ENCODE measurements around the gene ANKS1B.

Gene ANKS1B

DNA sequence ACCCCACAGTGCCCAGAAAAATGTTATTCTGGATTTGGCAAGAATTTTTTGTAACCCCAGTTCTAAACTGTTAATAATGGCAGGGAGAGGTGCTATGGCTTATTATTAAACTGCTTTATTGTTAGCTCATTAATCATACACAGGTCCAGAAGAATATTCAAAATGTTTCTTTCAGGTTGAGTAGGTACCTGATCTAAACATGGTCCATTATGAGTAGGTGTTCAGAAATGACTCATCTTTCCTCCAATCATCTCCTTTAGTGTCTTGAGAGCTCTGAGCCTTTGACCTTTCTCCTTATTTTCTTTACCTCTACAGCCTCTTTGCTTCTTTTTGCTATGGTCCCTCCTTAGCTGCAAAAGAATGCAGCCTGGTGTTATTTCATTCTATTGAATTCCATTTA lies 548.2 kb downstream of the ANKS1B start:
- DNase-seq = no peak

DNA sequence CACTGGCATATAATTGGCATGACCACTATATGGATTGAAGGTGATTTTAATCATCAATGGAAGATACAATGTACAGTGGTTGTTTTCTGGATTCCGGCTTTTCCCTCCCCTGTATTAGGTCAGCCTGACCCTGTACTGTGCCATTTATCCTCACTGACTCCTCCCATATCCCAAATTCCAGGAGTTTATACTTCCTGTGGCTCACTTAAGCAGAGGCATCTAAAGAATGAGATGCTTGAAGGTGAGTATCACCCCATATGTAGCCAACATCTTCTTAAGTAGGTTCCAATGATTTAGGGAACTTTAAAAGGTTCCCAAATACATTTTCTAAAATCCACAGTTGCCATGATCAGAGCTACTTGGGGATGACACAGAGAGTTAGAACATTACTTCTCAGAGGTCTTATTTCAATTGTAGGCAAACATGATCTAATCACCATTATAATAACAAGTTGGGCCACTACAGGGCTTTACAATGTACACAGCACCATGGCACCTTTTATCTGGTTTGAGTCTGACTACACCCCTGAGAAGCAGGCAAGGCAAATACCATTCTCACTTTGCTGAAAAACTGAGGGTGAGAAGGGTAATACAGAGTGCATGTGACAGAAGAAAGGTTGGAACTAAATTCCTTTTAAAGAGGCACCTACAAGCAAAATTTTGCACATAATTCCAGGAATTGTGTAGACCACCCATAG lies 549.5 kb downstream of the ANKS1B start:
- no peak for DNase-seq

DNA sequence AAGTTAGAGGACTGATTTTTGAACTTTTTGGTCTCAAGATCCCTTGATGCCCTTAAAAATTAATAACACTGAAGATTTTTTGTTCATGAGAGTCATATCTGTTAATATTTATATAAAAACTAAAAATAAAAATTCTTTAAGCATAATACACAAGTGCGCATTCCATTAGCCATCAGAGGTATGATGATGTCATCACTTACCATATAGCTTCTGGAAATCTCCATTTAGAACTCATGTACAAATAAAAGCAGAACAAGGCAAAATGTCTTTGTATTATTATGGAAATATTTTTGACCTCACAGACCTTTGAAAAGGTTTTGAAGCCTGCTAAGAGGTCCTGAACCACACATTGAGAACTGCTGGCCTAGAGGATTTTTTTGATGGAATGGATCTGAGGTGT lies 551.6 kb downstream of the ANKS1B start:
- no peak for DNase-seq

DNA sequence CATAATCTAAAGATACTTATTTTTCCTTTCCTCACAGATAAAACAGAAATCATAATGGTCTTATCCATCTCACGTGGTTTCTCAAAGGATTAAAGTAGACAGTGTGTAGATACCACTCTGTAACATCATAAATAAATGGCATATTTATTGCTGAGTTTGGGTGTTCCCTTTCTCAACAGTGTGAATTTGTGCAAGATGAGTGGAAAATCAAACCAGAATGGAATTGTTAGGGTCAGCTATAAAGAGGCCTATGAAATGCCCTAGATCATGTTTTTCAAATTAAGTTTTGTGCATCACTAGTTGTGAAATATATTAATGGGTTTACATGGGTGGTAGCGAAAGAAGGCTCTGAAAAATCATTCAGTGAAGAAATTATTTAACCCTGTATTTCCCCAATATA lies 553.5 kb downstream of the ANKS1B start:
- DNase-seq = no peak

DNA sequence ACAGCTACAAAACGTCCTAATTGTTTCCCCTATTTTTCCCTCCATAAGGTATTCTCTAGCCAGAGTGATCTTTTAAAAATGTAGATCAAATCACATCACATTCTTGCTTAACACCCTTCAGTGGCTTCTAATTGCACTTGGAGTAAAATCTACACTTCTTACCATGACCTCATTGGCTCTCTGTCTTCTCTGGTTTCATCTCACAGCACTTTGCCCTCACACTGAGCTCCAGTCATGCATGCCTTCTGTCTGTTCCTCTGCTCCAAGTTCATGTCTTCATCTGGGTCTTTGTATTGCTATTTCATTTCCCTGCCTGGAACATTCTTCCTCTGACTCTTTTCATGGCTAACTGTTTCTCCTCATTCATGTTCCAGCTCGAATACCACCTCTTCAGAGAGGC lies 557.6 kb downstream of the ANKS1B start:
- no peak for DNase-seq

DNA sequence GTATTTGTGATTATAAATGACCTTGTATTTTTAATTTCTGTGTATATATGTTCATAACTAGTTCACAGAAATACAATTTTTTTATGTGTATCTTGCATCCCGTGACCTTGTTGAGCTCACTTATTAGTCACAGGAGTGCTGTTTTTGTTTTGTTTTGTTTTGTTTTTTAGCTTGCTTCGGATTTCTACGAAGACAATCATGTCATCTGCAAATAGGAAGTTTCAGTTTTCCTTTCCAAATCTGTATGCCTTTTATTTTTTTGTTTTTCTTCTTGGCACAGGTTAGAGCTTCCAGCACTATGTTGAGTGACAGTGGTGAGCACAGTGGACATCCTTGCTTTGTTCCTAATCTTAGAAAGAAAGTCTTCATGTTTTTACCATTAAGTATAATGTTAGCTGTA lies 566.4 kb downstream of the ANKS1B start:
- no peak for DNase-seq

DNA sequence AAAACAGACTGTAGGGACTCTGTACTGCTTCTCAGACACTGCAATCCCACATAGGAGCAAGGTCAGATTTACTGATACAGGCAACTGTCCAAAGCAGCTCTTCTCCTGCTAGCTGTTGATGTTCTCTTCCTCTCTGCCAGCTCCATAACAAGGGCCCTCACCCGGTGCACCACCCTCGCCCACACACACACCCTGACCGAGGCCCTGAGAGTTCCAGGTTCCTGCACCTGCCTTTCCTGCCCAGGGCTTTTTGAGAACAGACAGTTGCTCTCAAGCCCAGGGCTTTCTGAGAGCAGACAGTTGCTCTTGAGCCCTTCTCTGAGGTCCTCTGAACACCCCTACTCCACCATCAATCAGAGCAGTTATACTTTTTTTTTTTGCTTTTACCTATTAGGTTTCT lies 571.0 kb downstream of the ANKS1B start:
- no peak for DNase-seq

DNA sequence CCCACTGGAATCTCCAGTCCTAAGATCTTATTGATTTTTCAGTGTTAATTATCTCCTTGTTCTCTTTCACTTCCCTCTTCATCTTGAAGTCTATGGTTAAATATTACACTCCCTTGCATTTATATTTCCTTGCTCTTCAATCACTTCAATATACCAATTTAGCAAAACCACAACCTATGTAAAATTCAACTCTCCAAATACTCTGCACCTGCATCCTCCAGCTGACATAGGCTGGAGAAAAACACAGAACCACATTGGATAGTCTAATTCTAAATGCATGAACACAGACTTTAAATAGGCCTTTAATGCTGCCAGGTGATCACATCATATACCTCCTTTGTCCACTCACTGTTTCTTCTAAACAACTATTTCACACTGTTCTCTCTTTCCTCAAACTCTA lies 591.0 kb downstream of the ANKS1B start:
- no peak for DNase-seq

DNA sequence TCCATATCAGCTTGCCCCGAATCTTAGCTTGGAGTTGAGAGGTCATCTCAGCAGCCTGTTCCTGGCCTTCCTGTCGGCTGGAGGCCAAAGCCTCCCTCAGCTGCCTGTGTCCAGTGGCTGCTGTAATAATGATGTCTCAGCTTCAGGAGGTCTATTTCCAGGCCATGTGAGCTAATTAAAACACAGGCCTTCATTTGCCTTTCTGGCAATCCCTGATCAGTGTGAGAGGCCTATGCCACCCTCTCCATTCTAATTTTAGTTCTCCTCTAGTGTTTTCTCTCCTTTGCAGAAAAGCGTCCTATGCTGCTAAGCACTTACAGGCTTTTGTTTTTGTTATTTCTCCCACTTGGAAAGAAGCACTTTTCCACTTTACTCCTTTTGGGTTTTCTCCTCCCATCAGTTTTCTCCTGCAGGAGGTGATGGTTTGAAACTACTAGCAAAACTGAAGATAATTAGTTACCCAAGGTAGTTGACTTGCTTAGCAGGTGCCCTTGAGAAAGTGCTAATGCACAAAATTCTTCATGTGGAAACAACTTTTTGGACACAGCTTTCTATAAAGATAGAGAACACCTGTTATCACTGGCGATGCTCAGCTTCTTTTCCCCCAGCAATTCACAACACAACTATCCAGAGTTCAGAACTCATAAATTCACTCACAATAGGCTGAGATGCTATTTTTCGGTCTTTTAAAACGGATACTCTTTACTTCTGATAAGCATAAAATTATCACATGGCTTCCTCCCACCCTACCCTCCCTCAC lies 592.5 kb downstream of the ANKS1B start:
- DNase-seq = no peak

DNA sequence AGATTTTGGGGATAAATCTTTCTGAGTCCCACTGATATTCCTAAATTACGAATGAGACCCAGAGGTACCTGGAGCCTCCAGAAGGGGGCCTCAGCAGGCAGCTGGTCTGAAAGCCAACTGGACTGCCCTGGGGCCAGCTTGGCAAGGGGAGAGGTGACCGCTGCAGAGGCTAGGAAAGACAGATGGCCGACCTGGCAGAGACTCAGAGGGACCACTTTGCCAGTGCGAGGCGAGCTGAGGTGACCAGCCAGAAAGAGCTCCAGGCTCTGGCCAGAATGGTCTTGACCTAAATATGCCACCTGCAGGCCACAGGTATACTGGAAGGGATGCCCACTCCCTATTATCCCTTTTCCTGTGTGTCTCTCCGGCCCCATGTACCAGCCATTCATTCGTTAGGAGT lies 594.0 kb downstream of the ANKS1B start:
- DNase-seq = no peak

DNA sequence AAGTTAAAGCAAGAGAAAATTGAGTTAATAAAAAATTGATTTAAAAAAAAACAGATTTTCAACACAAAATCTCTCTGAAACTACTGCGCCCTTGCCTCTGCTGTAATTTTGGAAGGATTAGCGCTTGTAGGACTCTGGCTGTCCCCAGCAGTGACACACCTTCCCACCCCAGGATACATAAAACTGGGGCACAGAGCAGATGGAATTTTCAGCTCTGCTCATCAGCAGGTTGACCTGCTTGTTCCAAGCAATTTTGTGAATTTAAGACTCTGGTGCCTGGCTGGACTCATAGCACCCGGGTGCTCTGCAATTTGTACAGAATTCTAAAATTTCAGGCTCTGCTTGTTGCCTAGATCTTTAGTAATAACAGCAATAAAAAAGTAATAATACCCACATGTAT lies 595.0 kb downstream of the ANKS1B start:
- DNase-seq = no peak

DNA sequence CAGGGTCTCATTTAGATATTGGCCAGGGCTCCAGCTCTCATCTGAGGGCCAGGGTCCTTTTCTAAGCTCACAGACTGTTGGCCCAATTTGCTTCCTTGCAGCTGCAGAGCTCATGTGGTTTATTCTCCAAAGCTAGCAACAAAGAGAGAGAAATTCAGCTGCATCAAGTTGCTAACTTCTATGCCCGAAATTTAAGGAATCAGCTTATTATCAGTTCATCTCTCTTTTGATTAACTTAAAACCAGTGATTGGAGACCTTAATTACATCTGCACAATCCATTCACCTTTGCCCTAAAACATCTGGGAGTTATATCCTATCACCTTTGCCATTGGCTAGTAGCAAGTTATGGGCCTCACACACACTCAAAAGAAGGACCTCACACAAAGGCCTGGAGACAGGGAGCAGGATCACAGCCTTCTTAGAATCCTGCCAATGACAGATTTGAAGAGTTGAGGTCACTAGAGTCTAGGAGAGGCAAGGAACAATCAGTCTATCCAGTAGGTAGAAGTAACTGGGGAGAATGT lies 596.0 kb downstream of the ANKS1B start:
- no peak for DNase-seq

DNA sequence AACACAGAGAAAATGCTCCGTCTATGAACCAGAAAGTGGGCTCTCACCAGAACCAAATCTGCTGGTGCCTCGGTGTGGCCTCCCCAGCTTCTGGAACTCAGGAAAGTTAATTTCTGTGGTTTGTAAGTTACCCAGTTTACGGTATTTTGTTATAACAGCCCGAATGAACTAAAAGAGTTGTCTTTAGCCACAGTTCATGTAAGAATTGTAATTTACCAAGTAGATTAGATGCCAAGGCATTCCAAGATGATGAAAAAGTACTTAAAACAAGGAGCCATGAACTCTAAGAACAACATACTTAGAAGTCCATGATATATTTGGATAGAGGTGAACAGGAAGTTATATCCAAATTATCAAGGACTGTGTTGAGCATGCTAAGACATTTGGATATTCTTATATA lies 597.1 kb downstream of the ANKS1B start:
- DNase-seq = no peak

DNA sequence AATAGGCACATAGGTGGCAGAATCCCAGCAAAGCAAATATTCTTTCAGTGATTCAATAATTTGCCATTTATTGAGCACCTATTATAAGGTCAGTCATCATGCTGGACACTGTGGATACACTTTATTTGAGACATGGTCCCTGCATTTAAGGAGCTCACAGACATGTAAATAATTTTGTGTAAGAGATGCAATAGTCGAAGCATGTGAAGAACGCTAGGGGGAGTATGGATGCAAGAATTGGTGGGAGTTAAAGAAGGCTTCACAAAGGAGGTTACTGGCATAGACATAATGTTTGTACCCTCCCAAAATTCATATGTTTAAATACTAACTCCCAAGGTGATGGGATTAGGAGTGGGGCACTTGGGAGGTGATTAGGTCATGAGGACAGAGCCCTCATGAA lies 597.8 kb downstream of the ANKS1B start:
- no peak for DNase-seq

DNA sequence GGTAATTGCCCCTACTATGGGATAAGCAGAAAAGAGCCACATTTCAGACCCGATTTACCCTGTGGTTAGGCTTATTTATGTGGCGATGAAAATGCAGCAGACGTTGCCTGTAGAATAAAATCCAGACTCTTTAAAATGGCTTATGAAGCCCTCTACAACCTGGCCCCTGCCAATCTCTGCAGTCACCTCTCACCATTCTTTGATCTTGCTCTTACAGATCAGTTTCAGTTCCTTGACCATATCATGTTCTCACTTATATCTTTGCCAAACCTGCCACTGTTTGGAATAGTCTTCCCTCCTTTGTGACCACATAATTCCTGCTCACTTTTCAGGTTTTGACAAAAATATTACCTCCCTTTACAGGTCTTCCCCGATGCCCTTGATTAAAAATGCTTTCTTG lies 601.5 kb downstream of the ANKS1B start:
- no peak for DNase-seq

DNA sequence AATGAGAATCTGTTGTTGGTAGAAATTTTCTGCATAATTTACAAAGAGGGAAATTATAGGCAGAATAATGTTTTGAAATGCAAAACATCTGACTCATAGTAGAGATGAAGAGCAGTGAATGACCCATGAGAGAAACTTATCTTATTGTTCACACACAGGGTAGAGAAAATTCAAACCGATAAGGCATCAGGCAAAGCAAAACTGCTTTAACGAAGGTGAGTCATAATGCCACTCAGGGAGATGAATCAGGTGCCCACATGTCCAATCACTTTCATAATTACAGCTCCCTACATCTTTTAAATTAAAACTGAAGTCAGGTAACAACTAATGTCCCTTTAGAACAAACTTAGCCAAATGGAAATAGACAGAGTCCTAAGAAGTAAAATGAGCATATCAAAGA lies 602.7 kb downstream of the ANKS1B start:
- DNase-seq = no peak

DNA sequence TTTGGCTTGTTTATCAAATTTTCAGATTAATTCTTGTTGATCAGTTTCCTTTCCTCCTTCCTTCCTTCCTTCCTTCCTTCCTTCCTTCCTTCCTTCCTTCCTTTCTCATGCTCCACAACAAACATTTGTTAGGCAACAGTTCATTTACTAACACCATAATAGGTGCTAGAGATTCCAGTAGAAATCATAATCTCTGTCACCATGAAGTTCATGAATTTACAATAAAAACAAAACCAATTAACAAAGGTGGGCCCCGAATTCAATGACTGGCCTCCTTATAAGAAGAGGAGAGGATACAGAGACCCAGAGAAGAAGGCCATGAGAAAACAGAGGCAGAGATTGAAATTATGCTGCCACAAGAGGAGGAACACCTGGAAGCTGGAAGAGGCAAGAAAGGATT lies 604.0 kb downstream of the ANKS1B start:
- no peak for DNase-seq

DNA sequence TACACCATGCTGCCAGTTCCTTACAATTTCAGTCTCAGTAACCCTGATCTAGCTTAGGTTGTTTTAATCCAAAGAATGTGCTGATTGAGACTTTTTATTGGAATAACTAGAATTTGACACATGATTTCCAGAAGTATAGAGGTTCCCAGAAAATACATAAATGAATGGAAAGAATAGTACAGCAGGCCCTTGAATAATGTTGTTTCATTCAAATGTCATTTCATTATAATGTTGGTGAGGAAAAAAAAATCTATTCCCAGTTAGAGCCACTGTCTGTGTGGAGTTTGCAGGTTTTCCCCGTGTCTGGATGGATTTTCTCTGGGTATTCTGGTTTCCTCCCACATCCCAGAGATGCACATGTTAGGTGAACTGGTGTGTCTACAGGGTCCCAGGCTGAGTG lies 610.7 kb downstream of the ANKS1B start:
- DNase-seq = no peak

DNA sequence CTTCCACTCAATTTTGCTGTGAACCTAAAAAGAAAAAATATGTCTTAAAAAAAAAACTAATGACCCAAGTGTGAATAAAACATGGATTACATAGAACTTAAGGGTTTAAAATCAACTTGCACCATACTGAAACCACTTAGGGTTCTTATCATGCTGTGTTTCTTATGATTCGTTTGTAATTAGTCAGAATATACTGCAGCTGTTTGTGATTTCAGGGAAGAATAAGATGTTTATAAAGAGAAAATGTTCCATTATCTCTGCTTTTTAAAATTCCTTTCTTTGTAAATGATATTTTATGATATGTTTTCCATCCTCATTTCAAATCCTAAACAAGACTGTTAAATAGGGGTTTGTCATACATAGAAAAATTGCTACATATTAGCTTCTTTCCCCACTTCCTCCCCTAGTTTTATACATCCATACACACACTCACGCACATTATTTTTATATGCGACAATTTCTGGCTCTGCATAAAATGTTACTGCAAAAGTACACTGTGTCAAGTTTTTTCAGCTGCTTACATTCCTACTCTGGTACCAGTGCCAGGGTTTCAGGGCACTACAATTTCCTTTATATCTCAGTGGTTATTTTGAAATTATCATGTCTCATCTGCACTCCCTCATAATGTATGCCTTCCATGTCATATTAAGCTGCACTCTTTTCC lies 612.3 kb downstream of the ANKS1B start:
- DNase-seq = no peak

DNA sequence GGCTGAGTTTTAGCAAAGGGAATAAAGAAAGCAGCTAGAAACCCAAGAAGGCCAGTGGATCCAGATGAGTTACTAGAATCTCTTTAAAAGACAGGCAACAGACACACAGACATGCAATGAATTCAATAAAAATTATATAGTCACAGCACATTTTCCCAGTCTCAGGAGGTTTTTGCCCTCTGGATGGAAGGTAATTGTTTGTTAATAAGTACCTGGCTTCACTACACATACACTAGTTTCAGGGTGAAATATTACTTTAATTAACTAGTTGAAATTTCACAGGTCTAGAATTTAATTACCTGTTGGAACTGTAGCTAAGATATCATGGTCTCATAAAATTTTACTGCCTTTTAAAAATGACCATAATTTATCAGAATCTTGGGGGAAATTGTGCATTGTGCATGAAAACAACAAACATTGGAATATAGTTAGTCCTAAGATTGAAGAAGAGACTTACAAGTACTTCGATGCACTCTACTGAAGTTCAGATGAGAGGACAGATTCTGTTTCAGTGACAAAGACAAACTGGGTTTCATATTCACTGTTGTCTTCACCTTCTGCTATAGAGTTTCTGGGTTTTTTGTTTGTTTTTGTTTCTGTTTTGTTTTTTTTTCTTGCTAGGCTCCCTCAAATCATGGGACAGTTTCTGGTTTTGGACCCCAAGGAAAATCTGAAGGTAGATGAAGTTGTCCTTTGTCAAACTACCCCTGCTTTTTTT lies 614.2 kb downstream of the ANKS1B start:
- DNase-seq = no peak

DNA sequence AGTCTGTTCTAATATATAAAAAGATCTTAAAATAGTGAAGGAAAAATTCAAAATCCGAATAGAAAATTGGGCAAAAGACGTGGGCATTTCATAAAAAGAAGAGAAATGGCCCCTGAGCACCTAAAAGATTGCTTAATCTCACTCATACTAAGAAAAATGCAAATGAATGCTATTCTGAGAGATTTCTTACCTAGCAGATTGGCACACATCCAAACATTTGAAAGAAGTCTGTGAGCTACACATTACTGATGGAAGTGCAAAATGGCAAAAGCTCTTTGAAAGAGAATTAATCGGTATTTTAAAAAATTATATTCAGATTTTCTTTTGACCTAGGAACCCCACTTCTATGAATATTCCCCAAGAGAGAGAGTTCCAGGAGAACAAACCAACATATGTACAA lies 617.6 kb downstream of the ANKS1B start:
- DNase-seq = no peak

DNA sequence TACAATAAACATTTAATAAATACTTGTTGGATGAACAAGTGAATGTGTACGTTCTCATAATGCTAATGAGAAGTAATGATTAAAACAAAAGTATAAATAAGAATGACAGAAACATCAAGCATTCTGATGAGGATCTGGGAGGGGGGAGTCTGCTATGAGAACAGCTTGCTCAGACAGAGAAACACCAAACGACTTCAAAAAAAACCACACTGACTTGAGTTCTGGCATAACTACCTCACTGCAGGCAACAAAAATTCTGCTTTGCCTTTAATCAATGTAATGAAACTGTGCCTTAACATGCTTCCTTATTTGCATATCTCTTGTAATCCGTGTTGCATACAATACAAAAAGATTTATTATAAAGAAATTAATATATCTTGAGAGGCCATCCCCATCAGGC lies 632.5 kb downstream of the ANKS1B start:
- DNase-seq = no peak

DNA sequence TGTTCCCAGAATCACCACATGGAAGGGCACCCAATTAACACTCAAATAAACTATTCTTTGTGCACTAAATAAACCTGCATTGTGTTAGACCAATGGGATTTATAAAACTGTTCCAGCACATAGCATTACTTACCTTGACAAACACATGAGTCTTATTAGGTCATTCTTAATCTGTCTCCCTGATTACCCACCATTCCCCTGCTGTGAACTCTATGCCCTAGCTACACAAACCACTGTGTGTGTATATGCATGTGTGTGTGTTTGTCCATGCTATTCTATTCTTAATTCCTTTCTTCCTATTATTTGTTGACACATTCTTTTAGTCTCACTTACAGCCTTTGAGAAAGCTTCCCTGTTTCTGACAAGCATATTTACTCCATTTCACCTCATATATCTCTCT lies 640.8 kb downstream of the ANKS1B start:
- DNase-seq = no peak
